ENCODE data around the gene GPR173.

Gene GPR173

GRCh38 chrX:53048169-53049126, at the start of gene GPR173:
GPR173 (plus strand) TSS chrX:53048789; CDS start chrX:53076622, 27,833 bp downstream.
- no peak for DNase-seq (ENCODE audit: low read depth in 3 of 3, low spot score in 1 of 3)

GRCh38 chrX:53000447-53001135, 48.0 kb upstream of the GPR173 start:
- no peak for DNase-seq (ENCODE audit: low read depth in 3 of 3, low spot score in 1 of 3)

GRCh38 chrX:53001958-53002357, 46.6 kb upstream of the GPR173 start:
- no peak for DNase-seq (ENCODE audit: low read depth in 3 of 3, low spot score in 1 of 3)

- no peak for DNase-seq (ENCODE audit: low read depth in 3 of 3, low spot score in 1 of 3)
Measured at GRCh38 chrX:53003111-53003510, 45.5 kb upstream of the GPR173 start.

- no peak for DNase-seq (ENCODE audit: low read depth in 3 of 3, low spot score in 1 of 3)
Measured at GRCh38 chrX:53004038-53004437, 44.6 kb upstream of the GPR173 start.

- no peak for DNase-seq (ENCODE audit: low read depth in 3 of 3, low spot score in 1 of 3)
Measured at GRCh38 chrX:53004811-53005210, 43.8 kb upstream of the GPR173 start.

- no peak for DNase-seq (ENCODE audit: low read depth in 3 of 3, low spot score in 1 of 3)
Measured at GRCh38 chrX:53005327-53005726, 43.3 kb upstream of the GPR173 start.

GRCh38 chrX:53009032-53009431, 39.6 kb upstream of the GPR173 start:
- DNase-seq (ENCODE audit: low read depth in 3 of 3, low spot score in 1 of 3): no peak

- DNase-seq (ENCODE audit: low read depth in 3 of 3, low spot score in 1 of 3): no peak
Measured at GRCh38 chrX:53013291-53013690, 35.3 kb upstream of the GPR173 start.

GRCh38 chrX:53018627-53019026, 30.0 kb upstream of the GPR173 start:
- DNase-seq (ENCODE audit: low read depth in 3 of 3, low spot score in 1 of 3): no peak

- no peak for DNase-seq (ENCODE audit: low read depth in 3 of 3, low spot score in 1 of 3)
Measured at GRCh38 chrX:53022381-53022780, 26.2 kb upstream of the GPR173 start.

- DNase-seq (ENCODE audit: low read depth in 3 of 3, low spot score in 1 of 3): no peak
Measured at GRCh38 chrX:53028678-53029077, 19.9 kb upstream of the GPR173 start.

GRCh38 chrX:53031380-53031779, 17.2 kb upstream of the GPR173 start:
- no peak for DNase-seq (ENCODE audit: low read depth in 3 of 3, low spot score in 1 of 3)

GRCh38 chrX:53036149-53036548, 12.4 kb upstream of the GPR173 start:
- DNase-seq (ENCODE audit: low read depth in 3 of 3, low spot score in 1 of 3): no peak

GRCh38 chrX:53039236-53039635, 9.4 kb upstream of the GPR173 start:
- DNase-seq (ENCODE audit: low read depth in 3 of 3, low spot score in 1 of 3): no peak

- DNase-seq (ENCODE audit: low read depth in 3 of 3, low spot score in 1 of 3): no peak
Measured at GRCh38 chrX:53044995-53045394, 3.6 kb upstream of the GPR173 start.

GRCh38 chrX:53047228-53047627, 1.4 kb upstream of the GPR173 start:
- no peak for DNase-seq (ENCODE audit: low read depth in 3 of 3, low spot score in 1 of 3)

GRCh38 chrX:53049127-53049517, 533 bp downstream of the GPR173 start:
- DNase-seq (ENCODE audit: low read depth in 3 of 3, low spot score in 1 of 3): no peak

GRCh38 chrX:53050841-53051240, 2.3 kb downstream of the GPR173 start:
- no peak for DNase-seq (ENCODE audit: low read depth in 3 of 3, low spot score in 1 of 3)

GRCh38 chrX:53055244-53055849, 6.8 kb downstream of the GPR173 start:
- no peak for DNase-seq (ENCODE audit: low read depth in 3 of 3, low spot score in 1 of 3)

- DNase-seq (ENCODE audit: low read depth in 3 of 3, low spot score in 1 of 3): no peak
Measured at GRCh38 chrX:53056292-53056691, 7.7 kb downstream of the GPR173 start.

GRCh38 chrX:53065104-53065503, 16.5 kb downstream of the GPR173 start:
- no peak for DNase-seq (ENCODE audit: low read depth in 3 of 3, low spot score in 1 of 3)

Measured in stimulated activated CD4-positive, alpha-beta T cell treated with anti-CD3 and anti-CD28 coated beads, TNF-alpha, amount 100 ng/mL, for 1 hour (primary cell).